ENCODE data around the gene TIMP3. TPM values are rescaled to one million over a fixed set of nuclear protein-coding genes. Genes with fewer than 3 reads are reported as not detected.

The TIMP3 gene
- total and polyA plus RNA-seq, 2 donors (not counting 3 experiments of a cell fraction or from before 2014, with no cell fraction given) = 0.22 to 2.0 TPM

- ChIA-PET CTCF (no interaction called here), POLR2A (no interaction called here)
- dilution Hi-C loops (cut with MboI; ENCODE audit: extremely low pct_ligation_motif_present, low sequenced_read_pairs) = no loop called here
- Histone ChIP-seq H2AFZ (ENCODE audit: low read depth, low read length) (no peak overlapping the region), H3K4me3 (replicated peaks in 1 of 3; ENCODE audit: insufficient read depth in 1 of 3, low read depth in 1 of 3, low read length in 3 of 3) (no peak overlapping the region), H3K9me1 (replicated peaks; ENCODE audit: control insufficient read depth, extremely low read depth, insufficient read depth, low read length) (no peaks in the 10 kb centered on the region), H3K36me3 (ENCODE audit: control insufficient read depth in 2 of 2, extremely low read depth in 1 of 2, insufficient read depth in 2 of 2, low read length in 2 of 2) (no peaks in the 10 kb centered on the region), H3K4me2 (ENCODE audit: insufficient read depth, low read length) (no peak overlapping the region), H3K9ac (replicated peaks; ENCODE audit: extremely low read depth, insufficient read depth, low read length) (no peak overlapping the region), H3K9me3 (replicated peaks; ENCODE audit: control insufficient read depth, insufficient read depth, low read length) (peaks cover 3% of the 10 kb centered on the region), H3K27me3 (ENCODE audit: control insufficient read depth in 2 of 2, insufficient read depth in 2 of 2, low read length in 2 of 2) (no peaks in the 10 kb centered on the region), H3K79me2 (ENCODE audit: control insufficient read depth, insufficient read depth, low read length) (no peaks in the 10 kb centered on the region), H3K27ac (ENCODE audit: insufficient read depth, low read depth, low read length) (no peak overlapping the region), H3K4me1 (ENCODE audit: control insufficient read depth, extremely low read depth, insufficient read depth, low read length) (no peaks in the 10 kb centered on the region), H4K20me1 (replicated peaks; ENCODE audit: control insufficient read depth, extremely low read depth, insufficient read depth, low read length) (no peaks in the 10 kb centered on the region)
- DNase-seq (ENCODE audit: low read depth, low spot score) (no peak), FAIRE-seq (no peak)
- no TSS peak for BruUV-seq (replicated peaks)
- no peak for TF ChIP-seq FOS (IDR thresholded peaks at IDR 0.05; ENCODE audit: borderline replicate concordance, insufficient read depth, low read length)
- TF ChIP-seq MAX (IDR thresholded peaks at IDR 0.05; ENCODE audit: insufficient read depth, insufficient read length) = no peak
- TF ChIP-seq POLR2A (IDR thresholded peaks at IDR 0.05; ENCODE audit: low read depth, low read length) = no peak
- TF ChIP-seq EZH2 (IDR thresholded peaks at IDR 0.05; ENCODE audit: borderline replicate concordance, low read depth, low read length, severe bottlenecking) = no peak
- no peak for TF ChIP-seq CTCF (IDR thresholded peaks at IDR 0.05; ENCODE audit: extremely low read depth in 1 of 2, insufficient read depth in 1 of 2, low read depth in 1 of 2, low read length in 2 of 2)
- no peak for TF ChIP-seq GATA2 (IDR thresholded peaks at IDR 0.05; ENCODE audit: insufficient read depth, insufficient read length, low read depth, low read length)
- TF ChIP-seq POLR2AphosphoS5 (IDR thresholded peaks at IDR 0.05; ENCODE audit: insufficient read depth, low read depth, low read length) = no peak
- TF ChIP-seq JUN (IDR thresholded peaks at IDR 0.05; ENCODE audit: borderline replicate concordance, insufficient read depth, insufficient read length, low read depth) = no peak
- TF ChIP-seq MYC (IDR thresholded peaks at IDR 0.05; ENCODE audit: low read depth, low read length) = no peak
- intact Hi-C loops (cut with micrococcal nuclease) = no loop called here
Measured at GRCh38 chr22:32900886-32901635, 99.6 kb downstream of the TIMP3 start.
